Body of pancreas (tissue), 4 donors: ENCODE results near the gene SEZ6L.

ENCODE experiments used
- POLR2A ChIP-seq, 3 donors: fragments of 450-650 bp; IDR thresholded peaks; one replicate each; pipeline ENCODE4 v1.6.1; 2016; ENCODE audit warnings: antibody characterized with exemption in 3 of 3, mild to moderate bottlenecking in 2 of 3
- TF ChIP-seq, protein P1 (sequence below), 7 experiments: fragments of 450-650 bp in 4 of 7; fragments of 200-600 bp in 3 of 7; sonication (generic) in 3 of 7; IDR thresholded peaks; one replicate each; pipeline ENCODE4 v1.5.1; 2016 to 2019; ENCODE audit warnings: antibody characterized with exemption in 7 of 7

DNA sequence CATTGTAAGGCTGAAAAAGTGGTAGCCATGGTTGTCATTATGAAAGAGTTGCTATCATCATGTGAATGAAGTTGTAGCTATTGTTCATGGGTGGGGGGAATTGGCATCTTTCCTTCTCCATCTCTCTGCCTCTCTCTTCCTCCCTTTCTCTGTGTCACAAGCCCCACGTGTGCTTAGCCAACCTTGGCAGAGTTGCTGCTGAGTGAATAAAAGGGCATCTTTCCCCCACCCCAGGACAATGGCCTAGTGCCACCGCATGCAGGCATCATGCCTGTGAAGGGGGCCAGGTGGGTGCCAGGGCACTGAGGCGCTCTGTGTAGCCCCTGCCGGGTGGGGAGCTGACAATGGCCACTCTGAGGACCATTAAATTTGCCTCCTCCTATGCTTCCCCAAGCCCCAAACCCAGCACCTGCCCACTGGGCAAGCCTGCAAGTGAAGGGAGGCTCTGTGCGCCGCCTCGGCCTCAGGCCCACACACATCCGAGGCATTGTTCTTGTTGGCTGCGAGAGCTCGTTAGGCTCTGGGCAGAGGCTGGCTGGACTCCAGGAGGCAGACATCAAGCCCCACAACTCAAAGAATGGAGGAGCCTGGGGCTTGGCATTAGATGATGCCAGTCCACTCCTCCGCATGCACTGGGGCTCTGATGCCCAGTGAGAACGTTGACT, 103.9 kb downstream of the SEZ6L start:
- TF ChIP-seq, protein P1, sequence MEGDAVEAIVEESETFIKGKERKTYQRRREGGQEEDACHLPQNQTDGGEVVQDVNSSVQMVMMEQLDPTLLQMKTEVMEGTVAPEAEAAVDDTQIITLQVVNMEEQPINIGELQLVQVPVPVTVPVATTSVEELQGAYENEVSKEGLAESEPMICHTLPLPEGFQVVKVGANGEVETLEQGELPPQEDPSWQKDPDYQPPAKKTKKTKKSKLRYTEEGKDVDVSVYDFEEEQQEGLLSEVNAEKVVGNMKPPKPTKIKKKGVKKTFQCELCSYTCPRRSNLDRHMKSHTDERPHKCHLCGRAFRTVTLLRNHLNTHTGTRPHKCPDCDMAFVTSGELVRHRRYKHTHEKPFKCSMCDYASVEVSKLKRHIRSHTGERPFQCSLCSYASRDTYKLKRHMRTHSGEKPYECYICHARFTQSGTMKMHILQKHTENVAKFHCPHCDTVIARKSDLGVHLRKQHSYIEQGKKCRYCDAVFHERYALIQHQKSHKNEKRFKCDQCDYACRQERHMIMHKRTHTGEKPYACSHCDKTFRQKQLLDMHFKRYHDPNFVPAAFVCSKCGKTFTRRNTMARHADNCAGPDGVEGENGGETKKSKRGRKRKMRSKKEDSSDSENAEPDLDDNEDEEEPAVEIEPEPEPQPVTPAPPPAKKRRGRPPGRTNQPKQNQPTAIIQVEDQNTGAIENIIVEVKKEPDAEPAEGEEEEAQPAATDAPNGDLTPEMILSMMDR (IDR thresholded peaks at IDR 0.05) = no peak
- TF ChIP-seq POLR2A (IDR thresholded peaks at IDR 0.05) = no peak
